GM19099 (cell line): ENCODE data around the gene RSPH10B.
"Not testable (repeated sequence)": the region's sequence is repeated elsewhere in the genome, so short reads cannot be mapped to it uniquely, and the experiment has no call there.

Source experiments
- POLR2A ChIP-seq: IDR thresholded peaks from 3 replicates; pipeline ENCODE4 v1.6.1; 2011; ENCODE audit warnings: low read depth; ENCODE audit not compliant: insufficient read length; ENCODE audit errors: extremely low read depth

The RSPH10B gene

DNA sequence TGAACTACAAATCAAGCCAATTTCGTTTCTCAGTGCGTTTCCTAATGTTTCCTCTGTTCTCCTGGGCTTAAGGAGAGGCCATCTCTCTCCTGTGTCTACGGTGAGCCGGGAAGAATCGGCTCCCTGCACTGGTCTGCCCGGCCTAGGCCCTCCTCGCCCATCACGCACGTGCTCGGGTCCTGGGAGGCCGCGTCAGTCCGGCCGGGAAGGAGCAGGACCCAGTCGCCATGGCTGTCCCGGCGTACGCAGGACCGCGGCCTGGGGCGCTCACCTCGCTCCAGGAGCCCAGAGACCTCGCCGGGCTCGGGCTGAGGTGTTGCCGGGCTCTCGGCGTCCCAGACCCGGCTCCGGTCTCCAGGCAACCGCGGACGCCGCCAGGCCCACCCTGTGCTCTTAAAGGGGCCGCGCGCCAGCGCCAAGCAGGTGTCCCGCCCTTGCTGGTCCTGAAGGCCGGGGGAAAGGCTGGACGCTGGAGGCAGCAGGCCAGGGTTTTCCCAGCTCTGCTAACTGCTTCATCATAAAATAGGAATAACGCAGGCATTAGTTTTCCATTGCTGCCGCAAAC is at the start of gene RSPH10B:
Gene RSPH10B, minus strand, starts transcription at position 343 of the 565 bp plus-strand sequence. CDS start 3,573 bp downstream, outside the sequence.
- not testable (repeated sequence) for TF ChIP-seq POLR2A

DNA sequence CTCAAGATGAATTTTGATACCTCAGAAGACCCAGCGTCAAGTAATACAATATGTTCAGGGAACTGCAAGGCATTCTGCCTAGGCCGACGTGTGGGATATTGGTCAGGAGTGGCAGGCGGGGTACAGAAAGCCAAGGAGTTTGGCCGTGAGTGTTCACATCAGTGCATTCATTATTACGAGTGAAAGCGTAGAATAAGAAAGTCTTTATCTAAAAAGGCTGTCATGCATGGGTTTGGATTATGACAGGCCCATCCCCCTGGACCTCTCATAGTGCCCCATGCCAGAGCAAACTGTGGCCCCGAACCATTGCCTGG is 46.1 kb upstream of the RSPH10B start:
- no peak for TF ChIP-seq POLR2A

DNA sequence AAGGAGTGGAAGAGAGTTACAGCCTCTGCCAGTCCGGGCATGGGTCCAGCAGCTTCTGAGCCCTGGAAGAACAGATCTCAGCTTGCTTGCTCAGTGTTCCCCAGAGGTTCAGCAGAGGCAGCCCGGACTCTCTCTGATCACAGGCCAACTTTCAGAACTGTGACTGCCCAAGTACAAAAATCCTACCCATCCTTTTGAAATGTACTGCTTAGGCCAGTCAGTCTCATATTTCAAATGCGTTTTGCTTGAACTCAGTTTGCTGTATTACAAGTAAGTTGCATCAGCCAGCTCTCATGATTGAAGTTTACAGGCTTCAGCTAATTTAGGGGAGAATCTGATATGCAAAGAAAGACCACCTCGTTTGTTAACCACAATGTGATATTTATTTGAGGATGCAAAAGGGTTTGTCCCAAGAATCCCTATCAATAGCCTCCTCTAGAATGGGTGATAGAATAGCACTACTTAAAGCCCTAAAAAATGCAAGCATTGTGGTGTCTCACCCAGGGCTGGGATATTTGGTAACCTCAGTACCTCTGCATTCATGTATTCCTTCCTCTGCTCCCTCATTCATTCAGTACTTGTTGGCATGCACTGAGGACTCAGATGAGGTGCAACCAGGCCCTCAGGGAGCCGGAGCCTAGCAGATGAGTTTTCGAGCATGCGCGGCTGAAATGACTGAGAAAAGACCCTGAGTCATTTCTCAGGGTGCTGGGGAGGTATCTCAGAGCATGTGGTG is 45.6 kb upstream of the RSPH10B start:
- no peak for TF ChIP-seq POLR2A

DNA sequence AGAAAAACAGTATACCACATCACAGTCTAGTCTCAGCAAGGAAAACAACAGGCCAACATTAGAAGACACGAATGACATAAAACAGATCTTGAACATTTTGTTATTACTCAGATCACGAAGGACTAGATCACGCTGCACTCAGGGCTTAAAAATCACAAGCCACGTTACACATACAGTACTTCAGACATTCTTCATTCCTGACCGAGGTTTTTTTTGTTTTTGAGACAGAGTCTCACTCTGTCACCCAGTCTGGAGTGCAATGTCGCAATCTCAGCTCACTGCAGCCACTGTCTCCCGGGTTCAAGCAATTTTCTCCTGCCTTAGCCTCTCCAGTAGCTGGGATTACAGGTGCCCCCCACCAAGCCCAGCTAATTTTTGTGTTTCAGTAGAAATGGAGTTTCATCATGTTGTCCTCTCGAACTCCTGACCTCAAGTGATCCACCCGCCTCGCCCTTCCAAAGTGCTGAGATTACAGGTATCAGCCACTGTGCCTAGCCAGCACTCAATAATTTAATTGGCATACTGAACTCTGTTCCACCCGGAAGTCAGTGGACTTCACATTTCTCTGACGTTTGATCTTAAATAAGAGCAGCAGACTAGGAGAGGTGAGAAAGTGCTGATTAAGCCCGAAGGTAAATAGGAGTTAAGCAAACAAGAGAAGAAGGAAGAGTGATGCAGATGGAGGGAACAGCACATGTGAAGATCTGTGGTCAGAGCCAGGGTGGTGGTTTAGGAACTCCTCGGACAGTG is 42.0 kb upstream of the RSPH10B start:
- TF ChIP-seq POLR2A = no peak

DNA sequence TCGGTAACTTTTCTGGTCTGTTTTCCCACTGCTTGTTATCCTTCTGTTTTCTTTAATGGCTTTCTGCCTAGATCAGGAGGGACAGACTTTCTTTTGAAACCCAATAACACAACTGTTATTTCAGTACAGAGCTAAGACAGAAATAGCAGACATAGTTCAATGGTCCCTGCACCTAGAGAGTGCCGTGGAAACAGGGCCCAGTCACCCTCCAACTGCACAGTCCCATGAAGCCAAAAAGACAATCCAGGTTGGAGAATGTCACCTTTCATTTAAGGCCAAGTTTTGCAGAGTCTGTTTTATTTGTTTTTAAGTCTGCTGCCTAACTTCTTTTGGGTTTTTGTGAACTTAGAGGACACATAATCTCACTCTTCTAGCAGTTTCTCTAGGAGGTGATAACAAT is 41.1 kb upstream of the RSPH10B start:
- no peak for TF ChIP-seq POLR2A

DNA sequence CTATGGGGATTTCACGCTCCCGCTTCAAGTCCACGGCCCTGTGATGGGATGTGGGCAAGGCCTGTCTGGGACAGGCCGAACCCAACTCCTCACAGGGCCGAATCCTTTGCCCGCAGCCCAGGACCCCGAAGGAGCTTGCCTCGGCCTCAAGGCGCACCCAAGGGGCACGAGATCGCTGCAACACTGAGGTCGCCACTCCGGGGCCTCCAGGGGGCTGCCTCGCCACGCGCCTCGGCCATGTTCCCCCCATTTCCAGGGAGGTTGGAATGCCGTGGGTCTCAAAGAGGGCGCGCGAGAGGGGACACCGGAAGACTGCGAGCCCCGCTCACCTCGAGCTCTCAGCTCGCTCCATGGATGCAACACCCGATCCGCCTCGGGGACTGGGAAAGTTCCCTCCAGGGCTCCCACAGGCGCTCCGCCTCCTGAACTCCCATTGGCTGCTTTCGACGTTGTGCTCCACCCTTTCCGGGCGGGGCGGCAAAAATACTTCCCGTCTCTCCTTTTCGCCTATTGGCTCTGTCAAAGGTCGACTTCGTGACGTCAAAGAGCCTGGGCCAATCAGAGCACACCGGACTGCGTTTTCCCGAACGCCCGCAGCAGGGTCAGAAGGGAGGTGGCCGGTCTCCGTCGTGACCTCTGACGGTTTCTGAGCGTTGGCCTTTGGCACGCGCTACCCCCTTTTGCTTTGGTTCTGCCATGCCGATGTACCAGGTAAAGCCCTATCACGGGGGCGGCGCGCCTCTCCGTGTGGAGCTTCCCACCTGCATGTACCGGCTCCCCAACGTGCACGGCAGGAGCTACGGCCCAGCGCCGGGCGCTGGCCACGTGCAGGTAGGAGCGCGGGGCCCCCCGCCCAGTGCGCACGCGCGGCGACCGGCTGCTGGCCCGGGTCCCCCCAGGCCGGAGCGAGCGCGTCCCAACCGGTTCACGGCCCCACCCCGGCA is 38.5 kb upstream of the RSPH10B start, which contains the start of the genes AIMP2 and PMS2:
Gene AIMP2, plus strand, starts transcription at position 605 of the 944 bp plus-strand sequence. Its CDS starts 92 bp downstream, at position 697.
Gene PMS2, minus strand, starts transcription at position 382 of the 944 bp plus-strand sequence. Its CDS starts 30 bp downstream, at position 352.
- TF ChIP-seq POLR2A = peak; percentile 91

DNA sequence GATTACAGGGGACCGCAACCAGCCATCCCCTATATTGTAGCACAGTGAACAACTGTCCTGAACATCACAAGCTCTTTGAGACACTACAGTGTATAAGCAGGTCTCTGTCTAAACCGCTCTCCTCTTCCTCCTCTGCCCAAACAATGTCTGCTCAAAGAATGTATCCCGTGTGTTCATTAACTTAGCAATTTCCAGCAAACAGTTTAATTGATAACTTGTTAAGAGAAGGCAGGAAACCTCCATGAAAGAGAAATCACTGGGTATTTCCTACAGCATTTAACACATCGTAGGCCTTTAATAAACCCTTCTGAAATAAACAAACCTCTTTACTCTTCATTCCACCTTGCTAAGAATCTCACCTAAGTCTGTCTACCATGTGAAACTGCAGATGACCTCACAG is 36.9 kb upstream of the RSPH10B start:
- no peak for TF ChIP-seq POLR2A

DNA sequence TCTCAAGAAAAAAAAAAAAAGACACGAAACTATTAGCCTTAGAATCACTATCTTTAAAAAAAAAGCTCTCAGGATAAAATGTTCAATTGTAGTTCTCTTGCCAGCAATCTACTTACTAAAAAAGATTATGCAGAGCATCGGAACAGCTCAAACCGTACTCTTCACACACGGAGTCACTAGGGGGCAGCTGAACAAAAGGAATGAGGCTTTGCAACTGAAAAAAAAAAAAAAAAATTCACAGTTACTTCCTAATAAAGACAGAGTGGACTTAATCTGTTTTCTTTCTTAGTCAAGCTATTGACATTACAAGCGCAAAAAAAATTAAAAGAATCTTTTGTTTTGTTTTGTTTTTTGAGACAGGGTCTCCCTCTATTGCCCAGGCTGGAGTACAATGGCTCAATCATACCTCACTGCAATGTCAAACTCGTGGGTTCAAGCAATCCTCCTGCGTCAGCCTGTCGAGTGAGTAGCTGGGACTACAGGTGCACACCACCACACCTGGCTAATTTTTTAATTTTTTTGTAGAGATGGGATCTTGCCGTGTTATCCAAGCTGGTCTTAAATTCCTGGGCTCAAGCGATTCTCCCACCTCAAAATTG is 26.8 kb upstream of the RSPH10B start:
- no peak for TF ChIP-seq POLR2A

DNA sequence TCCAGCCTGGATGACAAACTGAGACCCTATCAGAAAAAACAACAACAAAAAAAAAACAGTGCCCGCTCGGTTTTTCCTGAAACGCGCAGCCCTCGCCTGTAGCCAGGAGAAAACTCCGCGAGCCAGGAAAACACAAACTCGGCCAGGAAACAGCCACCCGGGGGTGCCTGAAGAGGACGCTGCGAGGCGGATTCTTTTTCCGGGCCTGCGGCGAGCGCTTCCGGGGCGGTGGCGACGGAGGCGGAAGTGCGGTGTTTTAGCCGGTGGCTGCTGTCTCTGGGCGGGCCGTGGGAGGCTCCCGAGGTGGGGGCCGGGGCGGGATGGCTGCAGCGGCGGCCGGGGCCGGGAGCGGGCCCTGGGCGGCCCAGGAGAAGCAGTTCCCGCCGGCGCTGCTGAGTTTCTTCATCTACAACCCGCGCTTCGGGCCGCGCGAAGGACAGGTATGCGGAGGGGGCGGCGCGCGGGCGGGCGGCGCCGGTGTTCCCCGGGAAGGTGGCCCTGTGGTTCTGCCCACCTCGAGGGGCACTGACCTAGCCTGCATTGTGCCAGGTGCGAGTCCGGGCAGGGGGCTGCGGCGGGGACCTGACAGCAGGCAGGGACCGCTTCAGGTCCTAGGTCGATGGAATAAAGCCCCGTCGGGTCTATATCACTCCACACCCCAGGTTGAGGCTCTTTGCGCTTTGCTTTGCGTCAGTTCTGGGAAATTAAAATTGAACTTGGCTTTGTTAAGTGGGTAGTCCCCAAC is 71.8 kb downstream of the RSPH10B start, which contains the start of gene CCZ1:
Gene CCZ1, plus strand, starts transcription at position 254 of the 745 bp plus-strand sequence. Its CDS starts 67 bp downstream, at position 321.
- TF ChIP-seq POLR2A = peak; percentile 38

DNA sequence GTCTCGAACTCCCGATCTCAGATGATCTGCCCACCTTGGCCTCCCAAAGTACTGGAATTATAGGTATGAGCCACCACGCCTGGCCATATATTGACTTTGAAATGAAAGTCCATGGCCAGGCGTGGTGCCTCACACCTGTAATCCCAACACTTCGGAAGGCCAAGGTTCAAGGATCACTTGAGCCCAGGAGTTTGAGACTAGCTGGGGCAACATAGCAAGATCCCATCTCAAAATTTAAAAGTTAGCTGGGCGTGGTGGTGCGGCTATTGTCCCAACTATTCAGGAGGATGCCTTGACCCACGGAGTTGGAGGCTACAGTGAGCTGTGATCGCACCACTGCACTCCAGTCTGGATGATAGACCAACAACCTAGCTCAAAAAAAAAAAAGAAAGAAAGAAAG is 78.0 kb downstream of the RSPH10B start:
- TF ChIP-seq POLR2A = no peak
